ENCODE measurements around the gene VAV2.

- no peak for TF ChIP-seq POLR2A (IDR thresholded peaks at IDR 0.05)
- no peak for TF ChIP-seq CTCF (IDR thresholded peaks at IDR 0.05)
Observed at GRCh38 chr9:133953621-133953975, 38.5 kb downstream of the VAV2 start.

Measured in heart left ventricle (tissue), 13 donors.